Parathyroid adenoma (tissue), 2 donors: Measurements from ENCODE around the gene R3HDM2.

Source experiments
- H2AFZ ChIP-seq: fragments of 300-600 bp; sonication (generic); one replicate; pipeline ENCODE4 v1.7.0; 2017; ENCODE audit warnings: antibody characterized with exemption, mild to moderate bottlenecking
- H3K27ac ChIP-seq: fragments of 300-600 bp; sonication (generic); one replicate; pipeline ENCODE4 v1.7.0; 2017
- H3K27me3 ChIP-seq: fragments of 300-600 bp; sonication (generic); one replicate; pipeline ENCODE4 v1.7.0; 2017; ENCODE audit warnings: low read length; ENCODE audit not compliant: control insufficient read depth, insufficient read depth
- H3K36me3 ChIP-seq: fragments of 300-600 bp; sonication (generic); one replicate; pipeline ENCODE4 v1.7.0; 2017; ENCODE audit warnings: low read length; ENCODE audit not compliant: control insufficient read depth, insufficient read depth
- H3K4me1 ChIP-seq: fragments of 300-600 bp; sonication (generic); one replicate; pipeline ENCODE4 v1.7.0; 2017; ENCODE audit warnings: control low read depth
- H3K4me2 ChIP-seq: fragments of 300-600 bp; sonication (generic); one replicate; pipeline ENCODE4 v1.7.0; 2017; ENCODE audit warnings: low read length
- H3K4me3 ChIP-seq: fragments of 300-600 bp; sonication (generic); one replicate; pipeline ENCODE4 v1.7.0; 2017; ENCODE audit warnings: low read depth, low read length
- H3K79me2 ChIP-seq: fragments of 300-600 bp; sonication (generic); one replicate; pipeline ENCODE4 v1.7.0; 2017; ENCODE audit warnings: control low read depth
- H3K9ac ChIP-seq: fragments of 300-600 bp; sonication (generic); one replicate; pipeline ENCODE4 v1.7.0; 2017; ENCODE audit warnings: mild to moderate bottlenecking
- H3K9me3 ChIP-seq: fragments of 300-600 bp; sonication (generic); one replicate; pipeline ENCODE4 v1.7.0; 2017; ENCODE audit warnings: low read length; ENCODE audit not compliant: control insufficient read depth
- CTCF ChIP-seq: fragments of 300-600 bp; sonication (generic); IDR thresholded peaks from one replicate; pipeline ENCODE4 v1.7.0; 2017; ENCODE audit warnings: antibody characterized with exemption, mild to moderate bottlenecking
- donor health status: primary hyperparathyroidism.

The R3HDM2 gene

GRCh38 chr12:57229634-57230380, 201.0 kb downstream of the R3HDM2 start, which contains the start of gene SHMT2:
Gene SHMT2 (plus strand): TSS chr12:57229711. CDS start chr12:57229779, 68 bp downstream.
- H3K4me1 ChIP-seq = peaks cover 15% of the 10 kb centered on the region
- H3K36me3 ChIP-seq = no peaks in the 10 kb centered on the region
- peak within 1 kb of the TSS; percentile 80 for H3K4me3 ChIP-seq

GRCh38 chr12:57229046-57229633, 201.7 kb downstream of the R3HDM2 start:
- Histone ChIP-seq H3K9ac (no peak overlapping the region), H3K27me3 (peaks cover 6% of the 10 kb centered on the region)
- no peak for TF ChIP-seq CTCF

More at GRCh38 chr12:57229634-57230380, 201.0 kb downstream of the R3HDM2 start, which contains the start of gene SHMT2:
- H3K27me3 ChIP-seq = peaks cover 4% of the 10 kb centered on the region
- H3K4me2 ChIP-seq = peak within 1 kb of the TSS; percentile 91
- H3K27ac ChIP-seq = peak within 1 kb of the TSS; percentile 37
- no peaks in the 10 kb centered on the region for H3K79me2 ChIP-seq
- H2AFZ ChIP-seq = peak within 1 kb of the TSS; percentile 89
- no peak for TF ChIP-seq CTCF
- no peak within 1 kb of the TSS for H3K9ac ChIP-seq
- no peaks in the 10 kb centered on the region for H3K9me3 ChIP-seq

GRCh38 chr12:57227315-57228115, 203.3 kb downstream of the R3HDM2 start:
- Histone ChIP-seq H3K4me1 (peaks cover 15% of the 10 kb centered on the region), H3K79me2 (no peaks in the 10 kb centered on the region), H3K4me3 (no peak overlapping the region), H3K27me3 (peaks cover 9% of the 10 kb centered on the region), H3K9ac (no peak overlapping the region), H3K9me3 (no peaks in the 10 kb centered on the region), H2AFZ (no peak overlapping the region), H3K27ac (no peak overlapping the region), H3K4me2 (no peak overlapping the region), H3K36me3 (no peaks in the 10 kb centered on the region)
- no peak for TF ChIP-seq CTCF

More at GRCh38 chr12:57229046-57229633, 201.7 kb downstream of the R3HDM2 start:
- peaks cover 15% of the 10 kb centered on the region for H3K4me1 ChIP-seq
- H3K4me2 ChIP-seq = no peak overlapping the region
- H3K36me3 ChIP-seq = no peaks in the 10 kb centered on the region
- H3K79me2 ChIP-seq = no peaks in the 10 kb centered on the region
- H2AFZ ChIP-seq = peak overlapping the region; percentile 89
- no peak overlapping the region for H3K4me3 ChIP-seq
- no peak overlapping the region for H3K27ac ChIP-seq
- no peaks in the 10 kb centered on the region for H3K9me3 ChIP-seq

- Histone ChIP-seq H3K79me2 (no peaks in the 10 kb centered on the region), H3K4me1 (peaks cover 9% of the 10 kb centered on the region), H3K4me2 (no peak overlapping the region), H3K9me3 (no peaks in the 10 kb centered on the region), H3K36me3 (no peaks in the 10 kb centered on the region), H3K27ac (no peak overlapping the region), H2AFZ (no peak overlapping the region), H3K9ac (no peak overlapping the region), H3K4me3 (no peak overlapping the region), H3K27me3 (peaks cover 9% of the 10 kb centered on the region)
- TF ChIP-seq CTCF = no peak
Observed at GRCh38 chr12:57226588-57227314, 204.1 kb downstream of the R3HDM2 start.
